Esophagus muscularis mucosa (tissue), 4 donors: Measurements from ENCODE around the gene CEP350.

Source experiments
- CTCF ChIP-seq, 3 experiments: fragments of 200-600 bp in 2 of 3; fragments of 450-650 bp in 1 of 3; sonication (generic) in 2 of 3; IDR thresholded peaks; one replicate each; pipeline ENCODE4 v1.5.1; 2017 to 2019; ENCODE audit warnings: antibody characterized with exemption in 3 of 3, mild to moderate bottlenecking in 2 of 3, moderate library complexity in 1 of 3
- EP300 ChIP-seq: sonication (generic); formaldehyde crosslinking; IDR thresholded peaks from one replicate; pipeline ENCODE4 v1.6.1; 2017; ENCODE audit warnings: antibody characterized with exemption
- POLR2A ChIP-seq: fragments of 450-650 bp; IDR thresholded peaks from one replicate; pipeline ENCODE4 v1.6.1; 2017; ENCODE audit warnings: antibody characterized with exemption, moderate library complexity, mild to moderate bottlenecking, low read depth
- POLR2AphosphoS5 ChIP-seq, 2 donors: sonication (generic); formaldehyde crosslinking; IDR thresholded peaks; one replicate each; pipeline ENCODE4 v1.6.1; 2017; ENCODE audit warnings: antibody characterized with exemption in 2 of 2

GRCh38 chr1:179950651-179951050 is 4.0 kb upstream of the CEP350 start:
- no peak for TF ChIP-seq CTCF (IDR thresholded peaks at IDR 0.05)
- no peak for TF ChIP-seq POLR2AphosphoS5 (IDR thresholded peaks at IDR 0.05)
- no peak for TF ChIP-seq POLR2A
- no peak for TF ChIP-seq EP300
